Measurements from ENCODE around the gene MFSD11. TPM values are rescaled to one million over a fixed set of nuclear protein-coding genes. Genes with fewer than 3 reads are reported as not detected.

Gene MFSD11
- total RNA-seq, 1 experiment from 2014 or later: 16.6 TPM

- ATAC-seq (no peak), DNase-seq (no peak)
- Histone ChIP-seq H3K4me2 (ENCODE audit: low read length) (no peak overlapping the region), H3K27me3 (ENCODE audit: low read length) (no peaks in the 10 kb centered on the region), H3K9me2 (replicated peaks; ENCODE audit: low read length) (no peaks in the 10 kb centered on the region), H3K27ac (ENCODE audit: low read length) (no peak overlapping the region), H3K79me2 (ENCODE audit: low read length) (peaks cover 14% of the 10 kb centered on the region), H3K36me3 (ENCODE audit: low read depth, low read length) (peaks cover 35% of the 10 kb centered on the region), H3K9ac (ENCODE audit: low read length) (no peak overlapping the region), H3K4me3 (ENCODE audit: low read length) (no peak overlapping the region), H4K20me1 (ENCODE audit: low read length) (no peaks in the 10 kb centered on the region), H3K4me1 (ENCODE audit: insufficient read depth, low read length) (peaks cover 23% of the 10 kb centered on the region), H3K9me3 (ENCODE audit: low read length) (no peaks in the 10 kb centered on the region), H3F3A (ENCODE audit: low read length, unreplicated experiment) (no peaks in the 10 kb centered on the region), H2AFZ (ENCODE audit: low read length) (no peak overlapping the region)
- intact Hi-C loops (cut with micrococcal nuclease): loop anchor here (2.0 to 10.0 kb wide), 4 partner anchors 41 to 191 kb away; partner anchors contain the start of gene ST6GALNAC1
- POLR2A ChIA-PET (ENCODE audit: unreplicated experiment): no interaction called here
- no TSS peak for BruUV-seq (replicated peaks)
- CTCF ChIA-PET: no interaction called here
- no peak for TF ChIP-seq CTCF (conservative IDR thresholded peaks at IDR 0.05; ENCODE audit: low read depth, low read length)
- no peak for TF ChIP-seq EZH2 (IDR thresholded peaks at IDR 0.05; ENCODE audit: low read length, unreplicated experiment)
- no peak for TF ChIP-seq EZH2phosphoT487 (IDR thresholded peaks at IDR 0.05; ENCODE audit: borderline replicate concordance, low read length)
Measured at GRCh38 chr17:76713765-76714164, 24.2 kb upstream of the MFSD11 start.

- H3F3A ChIP-seq (ENCODE audit: low read length, unreplicated experiment): no peaks in the 10 kb centered on the region
- H3K9me2 ChIP-seq (replicated peaks; ENCODE audit: low read length): no peaks in the 10 kb centered on the region
- no peak overlapping the region for H3K4me3 ChIP-seq (ENCODE audit: low read length)
- peaks cover 40% of the 10 kb centered on the region for H3K36me3 ChIP-seq (ENCODE audit: low read depth, low read length)
- H3K9me3 ChIP-seq (ENCODE audit: low read length): no peaks in the 10 kb centered on the region
- intact Hi-C loops (cut with micrococcal nuclease): loop anchor here (2.0 to 10.0 kb wide), 4 partner anchors 42 to 192 kb away; partner anchors contain the start of gene ST6GALNAC1
- H3K4me2 ChIP-seq (ENCODE audit: low read length): no peak overlapping the region
- no peak overlapping the region for H2AFZ ChIP-seq (ENCODE audit: low read length)
- H3K27me3 ChIP-seq (ENCODE audit: low read length): no peaks in the 10 kb centered on the region
- ChIA-PET POLR2A (ENCODE audit: unreplicated experiment) (no interaction called here), CTCF (no interaction called here)
- no peak overlapping the region for H3K9ac ChIP-seq (ENCODE audit: low read length)
- ATAC-seq (no peak), DNase-seq (no peak)
- TF ChIP-seq CTCF (conservative IDR thresholded peaks at IDR 0.05; ENCODE audit: low read depth, low read length) (no peak), EZH2phosphoT487 (IDR thresholded peaks at IDR 0.05; ENCODE audit: borderline replicate concordance, low read length) (no peak), EZH2 (IDR thresholded peaks at IDR 0.05; ENCODE audit: low read length, unreplicated experiment) (no peak)
- H3K27ac ChIP-seq (ENCODE audit: low read length): no peak overlapping the region
- H4K20me1 ChIP-seq (ENCODE audit: low read length): no peaks in the 10 kb centered on the region
- H3K4me1 ChIP-seq (ENCODE audit: insufficient read depth, low read length): peaks cover 17% of the 10 kb centered on the region
- peaks cover 10% of the 10 kb centered on the region for H3K79me2 ChIP-seq (ENCODE audit: low read length)
- BruUV-seq (replicated peaks): no TSS peak
Measured at GRCh38 chr17:76714336-76714735, 23.6 kb upstream of the MFSD11 start.

DNA sequence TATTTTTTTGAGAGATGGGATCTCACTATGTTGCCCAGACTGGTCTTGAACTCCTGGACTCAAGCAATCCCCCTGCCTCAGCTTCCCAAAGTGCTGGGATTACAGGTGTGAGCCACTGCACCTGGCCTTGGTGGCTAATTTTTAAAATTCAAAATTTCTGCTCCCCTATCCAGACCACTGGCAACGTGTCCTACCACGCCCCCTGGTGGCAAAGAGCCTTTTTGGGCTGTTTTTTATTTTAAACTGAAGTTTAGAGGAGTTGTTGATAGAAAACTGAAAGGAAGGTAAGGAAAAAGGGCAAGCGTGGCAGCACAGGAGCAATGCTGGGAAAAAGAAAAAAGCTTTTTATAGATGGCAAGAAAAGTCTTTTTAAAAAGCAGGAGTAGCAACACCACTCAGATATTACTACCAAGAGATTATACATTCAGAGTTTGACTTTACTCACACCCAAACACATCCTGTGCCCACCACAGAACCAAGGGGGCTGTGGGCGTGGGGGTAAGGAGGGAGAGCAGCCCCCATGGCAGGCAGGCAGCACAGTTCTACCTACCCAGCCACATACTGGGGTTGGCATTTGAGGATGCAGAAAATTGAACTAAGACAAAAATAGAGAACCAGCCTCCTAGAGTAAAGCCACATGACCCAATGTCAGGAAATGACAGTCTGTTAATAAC, 23.0 kb upstream of the MFSD11 start:
- no peaks in the 10 kb centered on the region for H3F3A ChIP-seq (ENCODE audit: low read length, unreplicated experiment)
- H3K9me2 ChIP-seq (replicated peaks; ENCODE audit: low read length): no peaks in the 10 kb centered on the region
- H4K20me1 ChIP-seq (ENCODE audit: low read length): no peaks in the 10 kb centered on the region
- H3K4me3 ChIP-seq (ENCODE audit: low read length): no peak overlapping the region
- H2AFZ ChIP-seq (ENCODE audit: low read length): no peak overlapping the region
- no peaks in the 10 kb centered on the region for H3K27me3 ChIP-seq (ENCODE audit: low read length)
- peak; percentile 96 for TF ChIP-seq CTCF (conservative IDR thresholded peaks at IDR 0.05; ENCODE audit: low read depth, low read length)
- TF ChIP-seq EZH2 (IDR thresholded peaks at IDR 0.05; ENCODE audit: low read length, unreplicated experiment): no peak
- peaks cover 4% of the 10 kb centered on the region for H3K79me2 ChIP-seq (ENCODE audit: low read length)
- CTCF ChIA-PET: interaction anchor here (0.6 kb wide), 1 partner anchor 205 kb away, joined by 3 read pairs; no protein-coding TSS in a partner anchor
- no peak overlapping the region for H3K9ac ChIP-seq (ENCODE audit: low read length)
- intact Hi-C loops (cut with micrococcal nuclease): loop anchor here (1.0 to 10.0 kb wide), 5 partner anchors 27 to 192 kb away; partner anchors contain the start of gene ST6GALNAC1
- ATAC-seq (peak; percentile 11), DNase-seq (peak; percentile 87)
- H3K9me3 ChIP-seq (ENCODE audit: low read length): no peaks in the 10 kb centered on the region
- peaks cover 11% of the 10 kb centered on the region for H3K4me1 ChIP-seq (ENCODE audit: insufficient read depth, low read length)
- BruUV-seq (replicated peaks): no TSS peak
- POLR2A ChIA-PET (ENCODE audit: unreplicated experiment): no interaction called here
- H3K4me2 ChIP-seq (ENCODE audit: low read length): no peak overlapping the region
- no peak overlapping the region for H3K27ac ChIP-seq (ENCODE audit: low read length)
- H3K36me3 ChIP-seq (ENCODE audit: low read depth, low read length): peaks cover 47% of the 10 kb centered on the region
